Measurements from ENCODE around the gene GSK3A.
A peak's percentile ranks its signal among the peaks of the same experiment; 100 is the strongest.

The GSK3A gene

DNA sequence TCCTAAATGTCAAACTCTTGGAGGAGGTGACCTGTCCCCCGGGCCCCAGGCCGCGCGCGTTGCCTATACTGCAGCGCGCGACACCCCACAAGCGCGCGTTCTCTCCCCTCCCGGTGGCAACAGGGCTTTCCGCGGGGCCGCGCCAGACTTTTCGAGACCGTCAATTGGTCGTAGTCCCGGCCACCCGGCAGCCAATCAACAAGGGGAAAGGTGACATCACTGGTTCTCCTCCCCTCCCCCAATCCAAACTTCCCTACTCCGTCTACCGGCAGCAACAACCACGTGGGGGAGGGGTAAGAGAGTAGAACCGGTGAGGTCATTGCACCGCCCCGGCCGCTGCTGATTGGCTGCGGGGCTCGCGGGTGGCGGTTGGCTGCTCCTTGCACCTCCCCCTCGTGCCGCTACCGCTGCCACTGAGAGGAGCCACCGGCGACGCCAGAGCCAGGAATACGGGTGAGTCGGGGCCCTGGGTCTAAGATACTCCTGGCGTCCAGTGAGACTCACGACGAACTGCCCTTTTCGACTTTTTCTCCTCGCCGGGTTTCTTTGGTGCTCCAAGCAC, 25.8 kb upstream of the GSK3A start (continued):
- TF ChIP-seq ZNF19 (tag by site-specific recombination; IDR thresholded peaks at IDR 0.05; ENCODE audit: low read depth), result no peak
- no peak for TF ChIP-seq ZNF707 (tag by site-specific recombination; IDR thresholded peaks at IDR 0.05)
- TF ChIP-seq ZNF623 (tag by site-specific recombination; IDR thresholded peaks at IDR 0.05), result no peak
- TF ChIP-seq ZNF394 (tag by site-specific recombination; IDR thresholded peaks at IDR 0.05; ENCODE audit: borderline replicate concordance), result peak; percentile 80; the same call in 1 of the 2 replicates
- TF ChIP-seq ZNF280D (tag by site-specific recombination; IDR thresholded peaks at IDR 0.05), result no peak
- TF ChIP-seq ZSCAN16 (tag by site-specific recombination; IDR thresholded peaks at IDR 0.05), result no peak
- no peak for TF ChIP-seq ZNF837 (tag by site-specific recombination; IDR thresholded peaks at IDR 0.05)
- TF ChIP-seq ZNF629 (tag by site-specific recombination; IDR thresholded peaks at IDR 0.05), result peak; percentile 95
- TF ChIP-seq TRIM28 (IDR thresholded peaks at IDR 0.05; ENCODE audit: borderline replicate concordance, low read length), result 0 out of 2 replicates have a peak, but pooled peaks have one; percentile 19
- peak; percentile 92 for TF ChIP-seq ZNF843 (tag by site-specific recombination; IDR thresholded peaks at IDR 0.05)
- no peak for TF ChIP-seq GLI2 (tag by site-specific recombination; IDR thresholded peaks at IDR 0.05; ENCODE audit: borderline replicate concordance, low read depth)
- no peak for TF ChIP-seq ZFHX2 (tag by site-specific recombination; conservative IDR thresholded peaks at IDR 0.05)
- peak; percentile 81 for TF ChIP-seq PATZ1 (tag by site-specific recombination; IDR thresholded peaks at IDR 0.05)
- no peak for TF ChIP-seq ZNF157 (tag by site-specific recombination; IDR thresholded peaks at IDR 0.05)
- 0 out of 2 replicates have a peak, but pooled peaks have one; percentile 45 for TF ChIP-seq ZFP37 (tag by site-specific recombination; IDR thresholded peaks at IDR 0.05)
- peak; percentile 34; the same call in 1 of the 2 replicates for TF ChIP-seq PRDM1 (tag by site-specific recombination; IDR thresholded peaks at IDR 0.05)
- peak; percentile 94 for TF ChIP-seq SCRT1 (tag by site-specific recombination; IDR thresholded peaks at IDR 0.05; ENCODE audit: borderline replicate concordance)
- TF ChIP-seq SP3 (tag by site-specific recombination; IDR thresholded peaks at IDR 0.05), result no peak
- TF ChIP-seq YY2 (tag by site-specific recombination; IDR thresholded peaks at IDR 0.05), result no peak
- TF ChIP-seq, protein P1, sequence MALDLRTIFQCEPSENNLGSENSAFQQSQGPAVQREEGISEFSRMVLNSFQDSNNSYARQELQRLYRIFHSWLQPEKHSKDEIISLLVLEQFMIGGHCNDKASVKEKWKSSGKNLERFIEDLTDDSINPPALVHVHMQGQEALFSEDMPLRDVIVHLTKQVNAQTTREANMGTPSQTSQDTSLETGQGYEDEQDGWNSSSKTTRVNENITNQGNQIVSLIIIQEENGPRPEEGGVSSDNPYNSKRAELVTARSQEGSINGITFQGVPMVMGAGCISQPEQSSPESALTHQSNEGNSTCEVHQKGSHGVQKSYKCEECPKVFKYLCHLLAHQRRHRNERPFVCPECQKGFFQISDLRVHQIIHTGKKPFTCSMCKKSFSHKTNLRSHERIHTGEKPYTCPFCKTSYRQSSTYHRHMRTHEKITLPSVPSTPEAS (tag by site-specific recombination; IDR thresholded peaks at IDR 0.05), result 0 out of 2 replicates have a peak, but pooled peaks have one; percentile 13
- no peak for TF ChIP-seq ZNF76 (tag by site-specific recombination; IDR thresholded peaks at IDR 0.05; ENCODE audit: borderline replicate concordance, low read depth)
- TF ChIP-seq SETDB1 (IDR thresholded peaks at IDR 0.05; ENCODE audit: insufficient read length, low read length), result no peak
- peak; percentile 72; the same call in 1 of the 2 replicates for TF ChIP-seq ZNF610 (tag by site-specific recombination; IDR thresholded peaks at IDR 0.05; ENCODE audit: borderline replicate concordance)
- TF ChIP-seq, protein P2, sequence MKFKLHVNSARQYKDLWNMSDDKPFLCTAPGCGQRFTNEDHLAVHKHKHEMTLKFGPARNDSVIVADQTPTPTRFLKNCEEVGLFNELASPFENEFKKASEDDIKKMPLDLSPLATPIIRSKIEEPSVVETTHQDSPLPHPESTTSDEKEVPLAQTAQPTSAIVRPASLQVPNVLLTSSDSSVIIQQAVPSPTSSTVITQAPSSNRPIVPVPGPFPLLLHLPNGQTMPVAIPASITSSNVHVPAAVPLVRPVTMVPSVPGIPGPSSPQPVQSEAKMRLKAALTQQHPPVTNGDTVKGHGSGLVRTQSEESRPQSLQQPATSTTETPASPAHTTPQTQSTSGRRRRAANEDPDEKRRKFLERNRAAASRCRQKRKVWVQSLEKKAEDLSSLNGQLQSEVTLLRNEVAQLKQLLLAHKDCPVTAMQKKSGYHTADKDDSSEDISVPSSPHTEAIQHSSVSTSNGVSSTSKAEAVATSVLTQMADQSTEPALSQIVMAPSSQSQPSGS (tag by site-specific recombination; IDR thresholded peaks at IDR 0.05; ENCODE audit: low read depth), result peak; percentile 100
- TF ChIP-seq, protein P3, sequence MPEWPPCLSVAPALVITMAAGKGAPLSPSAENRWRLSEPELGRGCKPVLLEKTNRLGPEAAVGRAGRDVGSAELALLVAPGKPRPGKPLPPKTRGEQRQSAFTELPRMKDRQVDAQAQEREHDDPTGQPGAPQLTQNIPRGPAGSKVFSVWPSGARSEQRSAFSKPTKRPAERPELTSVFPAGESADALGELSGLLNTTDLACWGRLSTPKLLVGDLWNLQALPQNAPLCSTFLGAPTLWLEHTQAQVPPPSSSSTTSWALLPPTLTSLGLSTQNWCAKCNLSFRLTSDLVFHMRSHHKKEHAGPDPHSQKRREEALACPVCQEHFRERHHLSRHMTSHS (tag by site-specific recombination; IDR thresholded peaks at IDR 0.05), result no peak
